GM12878 (cell line): Measurements from ENCODE around the gene PALLD. TPM values are rescaled to one million over a fixed set of nuclear protein-coding genes. Genes with fewer than 3 reads are reported as not detected.

Experiments
- ATAC-seq: fragments of 200-7000 bp; cut with Tn5 transposase; 3 replicates; pipeline ENCODE4 v1.9.1; 2020; ENCODE audit warnings: mild to moderate bottlenecking, moderate library complexity
- BruUV-seq: library from RNA; stranded (reverse); fragments of 400-500 nt; replicated peaks from 2 replicates; lab custom pipeline; 2021; lab: Mats Ljungman, UMichigan
- CTCF ChIA-PET: fragments of 300-600 bp; sonication (Branson Sonifier 250); formaldehyde crosslinking; extraction: SDS; loops from one replicate; lab custom pipeline; 2021; ENCODE audit warnings: inconsistent platforms; lab: Yijun Ruan, JAX
- POLR2A ChIA-PET: fragments of 350-600 bp; formaldehyde crosslinking; extraction: SDS; loops from one replicate; lab custom pipeline; 2021; ENCODE audit warnings: inconsistent platforms; lab: Charles Lee
- RAD21 ChIA-PET: fragments of 300-600 bp; sonication (Branson Sonifier 250); formaldehyde crosslinking; loops from one replicate; lab custom pipeline; 2023; ENCODE audit warnings: antibody characterized with exemption; ENCODE audit not compliant: unreplicated experiment; lab: Charles Lee
- SMC1A ChIA-PET: fragments of 300-600 bp; sonication (Branson Sonifier 250); formaldehyde crosslinking; loops from one replicate; lab custom pipeline; 2023; ENCODE audit not compliant: unreplicated experiment, uncharacterized antibody; lab: Charles Lee
- DNase-seq: peaks from one replicate; pipeline ENCODE4 v3.0.0-alpha.2; 2011; ENCODE audit warnings: low read depth, low spot score
- FAIRE-seq: peaks from 3 replicates; lab custom pipeline; 2011; peaks lifted over from hg19 to GRCh38; lab: Jason Lieb, UNC
- H2AFZ ChIP-seq: 2 replicates; pipeline ENCODE4 v1.6.0; 2011; ENCODE audit warnings: low read depth, low read length, control low read depth; ENCODE audit not compliant: control insufficient read depth
- H3K27ac ChIP-seq: 2 replicates; pipeline ENCODE4 v1.5.1; 2011; ENCODE audit warnings: control low read depth; ENCODE audit not compliant: control insufficient read depth, insufficient read depth
- H3K27me3 ChIP-seq, 2 experiments: replicated peaks in 1 of 2; 2 replicates each; pipeline versions ENCODE4 v1.6.0 to v1.6.1; 2011; ENCODE audit warnings: low read length in 1 of 2; ENCODE audit not compliant: control insufficient read depth in 2 of 2, insufficient read depth in 2 of 2
- H3K36me3 ChIP-seq, 2 experiments: 2 replicates each; pipeline ENCODE4 v1.5.1; 2011; ENCODE audit warnings: low read length in 1 of 2; ENCODE audit not compliant: control insufficient read depth in 2 of 2, insufficient read depth in 2 of 2
- H3K4me1 ChIP-seq: 2 replicates; pipeline ENCODE4 v1.6.1; 2011; ENCODE audit warnings: mild to moderate bottlenecking, low read length, moderate library complexity, mixed read lengths; ENCODE audit not compliant: control insufficient read depth, insufficient read depth
- H3K4me2 ChIP-seq: 2 replicates; pipeline ENCODE4 v1.6.0; 2011; ENCODE audit warnings: control low read depth; ENCODE audit not compliant: control insufficient read depth, insufficient read depth
- H3K4me3 ChIP-seq: fragments of 200-600 bp; sonication (generic); 2 replicates; pipeline ENCODE4 v1.5.1; 2016
- H3K79me2 ChIP-seq: 2 replicates; pipeline ENCODE4 v1.6.0; 2011; ENCODE audit warnings: low read length; ENCODE audit not compliant: control insufficient read depth, insufficient read depth
- H3K9ac ChIP-seq: 2 replicates; pipeline ENCODE4 v1.8.0; 2011; ENCODE audit warnings: low read length, control low read depth, mixed read lengths; ENCODE audit not compliant: control insufficient read depth, insufficient read depth
- H3K9me3 ChIP-seq: replicated peaks from 3 replicates; pipeline ENCODE4 v1.5.1; 2011; ENCODE audit warnings: mild to moderate bottlenecking, low read length; ENCODE audit not compliant: control insufficient read depth, insufficient read depth
- H4K20me1 ChIP-seq: 2 replicates; pipeline ENCODE4 v1.6.0; 2011; ENCODE audit not compliant: control insufficient read depth, insufficient read depth
- ATF3 ChIP-seq: IDR thresholded peaks from 2 replicates; pipeline ENCODE4 v1.6.1; 2011; ENCODE audit warnings: low read depth, mild to moderate bottlenecking, low read length, moderate library complexity, borderline replicate concordance; ENCODE audit errors: extremely low read depth
- BCLAF1 ChIP-seq: fragments of 450-650 bp; IDR thresholded peaks from 2 replicates; pipeline ENCODE4 v1.6.1; 2017; ENCODE audit warnings: antibody characterized with exemption, mild to moderate bottlenecking, moderate library complexity
- NR2C2 ChIP-seq: IDR thresholded peaks from 2 replicates; pipeline ENCODE4 v1.6.1; 2011; ENCODE audit warnings: borderline replicate concordance, low read depth; ENCODE audit not compliant: control insufficient read depth, insufficient read length
- WGBS: methylation state at CpG from one replicate; pipeline ENCODE4 v1.1.6; 2016; ENCODE audit warnings: low lambda C conversion rate; ENCODE audit not compliant: insufficient replicate concordance, insufficient coverage; ENCODE audit errors: missing lambda C conversion rate; 5-methylcytosine and 5-hydroxymethylcytosine counted together
- in situ Hi-C: fragments of 300-500 bp; cut with MboI; formaldehyde crosslinking; loops from 9 replicates; pipeline ENCODE4 v1.14.3; 2018; ENCODE audit warnings: mixed read lengths
- intact Hi-C: fragments of 100-400 bp; cut with micrococcal nuclease; formaldehyde crosslinking; loops from one replicate; pipeline ENCODE4 v1.14.2; 2022; ENCODE audit not compliant: unreplicated experiment
- polyA plus RNA-seq, 11 experiments: library from polyadenylated mRNA; depleted of rRNA in 4 of 11; unstranded in 6 of 11; stranded (reverse) in 5 of 11; fragments of >200 nt; fragmentation: Nextera tagmentation in 4 of 11; fragmentation: Illumina TruSeq in 1 of 11; extraction: Ambion mirVana in 4 of 11; extraction: Trizol in 1 of 11; gene quantifications; 1 replicate in 1 of 11; 2 replicates in 10 of 11; pipeline versions ENCODE4 v1.2.1 to v1.2.3, GENCODE V29; 2011 to 2016; ENCODE audit warnings: inconsistent platforms in 2 of 11, missing spikeins in 2 of 11, low read depth in 1 of 11
- total RNA-seq, 4 experiments: library from RNA; depleted of rRNA in 3 of 4; stranded (reverse); fragments of >200 nt in 3 of 4; fragmentation: Illumina TruSeq in 1 of 4; extraction: Trizol in 1 of 4; gene quantifications; 2 replicates each; pipeline versions ENCODE4 v1.2.1 to v1.2.3, GENCODE V29; 2013 to 2021
- TF ChIP-seq, protein P1 (sequence below): IDR thresholded peaks from 2 replicates; pipeline ENCODE4 v1.6.1; 2012; ENCODE audit warnings: improper control_type of control experiment, low read depth, low read length; ENCODE audit not compliant: insufficient replicate concordance

The PALLD gene
- total and polyA plus RNA-seq, 10 of the 15 experiments (the other 5 are each of a cell fraction or from before 2014, with no cell fraction given): 1.0 to 7.7 (median 1.7) TPM

- SMC1A ChIA-PET: interaction anchor here (1.0 to 1.4 kb wide), 3 partner anchors 14 to 78 kb away, joined by 3 to 5 read pairs (median 3); no protein-coding TSS in a partner anchor
- H3K4me1 ChIP-seq: no peaks in the 10 kb centered on the region
- H3K27me3 ChIP-seq: peaks cover 4% of the 10 kb centered on the region in 2 experiments
- no peak for ATAC-seq
- no peak overlapping the region for H3K27ac ChIP-seq
- RAD21 ChIA-PET: no interaction called here
- FAIRE-seq: no peak
- H3K9me3 ChIP-seq: no peaks in the 10 kb centered on the region; the same call in 2 of the 3 replicates
- no peak for DNase-seq
- H3K79me2 ChIP-seq: no peaks in the 10 kb centered on the region
- H3K4me3 ChIP-seq: no peak overlapping the region
- no peaks in the 10 kb centered on the region for H4K20me1 ChIP-seq
- no peaks in the 10 kb centered on the region for H3K36me3 ChIP-seq
- WGBS: 52% methylated on average over 4 of the region's 4 CpGs
- in situ Hi-C loops: no loop called here
- H2AFZ ChIP-seq: no peak overlapping the region
- no TSS peak for BruUV-seq
- no peak overlapping the region for H3K9ac ChIP-seq
- TF ChIP-seq, protein P1, sequence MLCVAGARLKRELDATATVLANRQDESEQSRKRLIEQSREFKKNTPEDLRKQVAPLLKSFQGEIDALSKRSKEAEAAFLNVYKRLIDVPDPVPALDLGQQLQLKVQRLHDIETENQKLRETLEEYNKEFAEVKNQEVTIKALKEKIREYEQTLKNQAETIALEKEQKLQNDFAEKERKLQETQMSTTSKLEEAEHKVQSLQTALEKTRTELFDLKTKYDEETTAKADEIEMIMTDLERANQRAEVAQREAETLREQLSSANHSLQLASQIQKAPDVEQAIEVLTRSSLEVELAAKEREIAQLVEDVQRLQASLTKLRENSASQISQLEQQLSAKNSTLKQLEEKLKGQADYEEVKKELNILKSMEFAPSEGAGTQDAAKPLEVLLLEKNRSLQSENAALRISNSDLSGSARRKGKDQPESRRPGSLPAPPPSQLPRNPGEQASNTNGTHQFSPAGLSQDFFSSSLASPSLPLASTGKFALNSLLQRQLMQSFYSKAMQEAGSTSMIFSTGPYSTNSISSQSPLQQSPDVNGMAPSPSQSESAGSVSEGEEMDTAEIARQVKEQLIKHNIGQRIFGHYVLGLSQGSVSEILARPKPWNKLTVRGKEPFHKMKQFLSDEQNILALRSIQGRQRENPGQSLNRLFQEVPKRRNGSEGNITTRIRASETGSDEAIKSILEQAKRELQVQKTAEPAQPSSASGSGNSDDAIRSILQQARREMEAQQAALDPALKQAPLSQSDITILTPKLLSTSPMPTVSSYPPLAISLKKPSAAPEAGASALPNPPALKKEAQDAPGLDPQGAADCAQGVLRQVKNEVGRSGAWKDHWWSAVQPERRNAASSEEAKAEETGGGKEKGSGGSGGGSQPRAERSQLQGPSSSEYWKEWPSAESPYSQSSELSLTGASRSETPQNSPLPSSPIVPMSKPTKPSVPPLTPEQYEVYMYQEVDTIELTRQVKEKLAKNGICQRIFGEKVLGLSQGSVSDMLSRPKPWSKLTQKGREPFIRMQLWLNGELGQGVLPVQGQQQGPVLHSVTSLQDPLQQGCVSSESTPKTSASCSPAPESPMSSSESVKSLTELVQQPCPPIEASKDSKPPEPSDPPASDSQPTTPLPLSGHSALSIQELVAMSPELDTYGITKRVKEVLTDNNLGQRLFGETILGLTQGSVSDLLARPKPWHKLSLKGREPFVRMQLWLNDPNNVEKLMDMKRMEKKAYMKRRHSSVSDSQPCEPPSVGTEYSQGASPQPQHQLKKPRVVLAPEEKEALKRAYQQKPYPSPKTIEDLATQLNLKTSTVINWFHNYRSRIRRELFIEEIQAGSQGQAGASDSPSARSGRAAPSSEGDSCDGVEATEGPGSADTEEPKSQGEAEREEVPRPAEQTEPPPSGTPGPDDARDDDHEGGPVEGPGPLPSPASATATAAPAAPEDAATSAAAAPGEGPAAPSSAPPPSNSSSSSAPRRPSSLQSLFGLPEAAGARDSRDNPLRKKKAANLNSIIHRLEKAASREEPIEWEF: no peak
- no peak for TF ChIP-seq ATF3
- no peak for TF ChIP-seq BCLAF1
- no peak for TF ChIP-seq NR2C2
- H3K4me2 ChIP-seq: no peak overlapping the region
- POLR2A ChIA-PET: no interaction called here
- CTCF ChIA-PET: interaction anchor here (1.4 kb wide), 1 partner anchor 78 kb away, joined by 4 read pairs; no protein-coding TSS in a partner anchor
- intact Hi-C loops: no loop called here
Observed at GRCh38 chr4:168633064-168633463, 136.2 kb downstream of the PALLD start.
